GM12864 (cell line): Measurements from ENCODE around the gene SETD1A.
"Not testable (repeated sequence)": the region's sequence is repeated elsewhere in the genome, so short reads cannot be mapped to it uniquely, and the experiment has no call there.

Experiments
- DNase-seq: peaks from one replicate; pipeline ENCODE4 v3.0.0-alpha.2; 2011; ENCODE audit warnings: low read depth
- H3K4me3 ChIP-seq: 2 replicates; pipeline ENCODE4 v1.5.1; 2011; ENCODE audit warnings: mild to moderate bottlenecking, low read depth, low read length, control low read depth
- TF ChIP-seq, protein P1 (sequence below): IDR thresholded peaks from 2 replicates; pipeline ENCODE4 v1.5.1; 2011; ENCODE audit warnings: low read depth, mild to moderate bottlenecking, moderate library complexity, low read length, control low read depth, inconsistent platforms; ENCODE audit errors: missing control alignments

SETD1A gene

DNA sequence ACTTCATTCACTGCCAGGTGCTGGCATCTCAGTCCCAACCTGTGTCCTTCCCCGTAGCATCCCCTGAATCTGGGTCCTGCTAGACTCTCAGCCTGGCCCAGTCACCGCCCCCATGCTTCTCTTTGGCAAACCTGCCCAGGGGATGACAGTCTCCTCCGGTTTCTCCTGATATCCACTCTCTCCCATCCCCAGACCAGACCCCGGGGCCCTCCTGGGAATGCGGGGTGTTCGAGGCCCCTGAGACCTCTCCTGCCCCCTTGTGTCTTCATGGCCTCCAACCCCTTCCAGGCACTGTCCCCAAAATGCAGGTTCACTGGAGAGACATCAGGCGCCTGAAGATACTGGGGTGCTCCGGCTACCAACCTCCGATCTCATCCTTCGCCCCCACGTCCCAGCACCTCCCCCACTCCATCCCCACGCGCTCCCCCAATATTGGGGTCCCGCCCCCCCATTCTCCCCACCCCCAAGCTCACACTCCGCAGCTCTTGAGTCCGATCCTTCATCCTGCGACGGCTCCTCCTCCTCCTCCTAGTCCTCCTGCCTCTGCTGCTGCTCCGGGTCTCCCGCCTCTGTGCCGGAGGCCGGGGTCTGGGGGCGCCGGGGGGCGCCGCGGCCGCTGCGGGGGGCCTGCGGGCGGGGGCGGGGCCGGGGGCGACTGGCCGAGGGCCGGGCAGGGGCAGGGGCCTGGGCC lies 52.5 kb downstream of the SETD1A start:
- TF ChIP-seq, protein P1, sequence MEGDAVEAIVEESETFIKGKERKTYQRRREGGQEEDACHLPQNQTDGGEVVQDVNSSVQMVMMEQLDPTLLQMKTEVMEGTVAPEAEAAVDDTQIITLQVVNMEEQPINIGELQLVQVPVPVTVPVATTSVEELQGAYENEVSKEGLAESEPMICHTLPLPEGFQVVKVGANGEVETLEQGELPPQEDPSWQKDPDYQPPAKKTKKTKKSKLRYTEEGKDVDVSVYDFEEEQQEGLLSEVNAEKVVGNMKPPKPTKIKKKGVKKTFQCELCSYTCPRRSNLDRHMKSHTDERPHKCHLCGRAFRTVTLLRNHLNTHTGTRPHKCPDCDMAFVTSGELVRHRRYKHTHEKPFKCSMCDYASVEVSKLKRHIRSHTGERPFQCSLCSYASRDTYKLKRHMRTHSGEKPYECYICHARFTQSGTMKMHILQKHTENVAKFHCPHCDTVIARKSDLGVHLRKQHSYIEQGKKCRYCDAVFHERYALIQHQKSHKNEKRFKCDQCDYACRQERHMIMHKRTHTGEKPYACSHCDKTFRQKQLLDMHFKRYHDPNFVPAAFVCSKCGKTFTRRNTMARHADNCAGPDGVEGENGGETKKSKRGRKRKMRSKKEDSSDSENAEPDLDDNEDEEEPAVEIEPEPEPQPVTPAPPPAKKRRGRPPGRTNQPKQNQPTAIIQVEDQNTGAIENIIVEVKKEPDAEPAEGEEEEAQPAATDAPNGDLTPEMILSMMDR: no peak
- no peak for DNase-seq
- H3K4me3 ChIP-seq: no peak overlapping the region

DNA sequence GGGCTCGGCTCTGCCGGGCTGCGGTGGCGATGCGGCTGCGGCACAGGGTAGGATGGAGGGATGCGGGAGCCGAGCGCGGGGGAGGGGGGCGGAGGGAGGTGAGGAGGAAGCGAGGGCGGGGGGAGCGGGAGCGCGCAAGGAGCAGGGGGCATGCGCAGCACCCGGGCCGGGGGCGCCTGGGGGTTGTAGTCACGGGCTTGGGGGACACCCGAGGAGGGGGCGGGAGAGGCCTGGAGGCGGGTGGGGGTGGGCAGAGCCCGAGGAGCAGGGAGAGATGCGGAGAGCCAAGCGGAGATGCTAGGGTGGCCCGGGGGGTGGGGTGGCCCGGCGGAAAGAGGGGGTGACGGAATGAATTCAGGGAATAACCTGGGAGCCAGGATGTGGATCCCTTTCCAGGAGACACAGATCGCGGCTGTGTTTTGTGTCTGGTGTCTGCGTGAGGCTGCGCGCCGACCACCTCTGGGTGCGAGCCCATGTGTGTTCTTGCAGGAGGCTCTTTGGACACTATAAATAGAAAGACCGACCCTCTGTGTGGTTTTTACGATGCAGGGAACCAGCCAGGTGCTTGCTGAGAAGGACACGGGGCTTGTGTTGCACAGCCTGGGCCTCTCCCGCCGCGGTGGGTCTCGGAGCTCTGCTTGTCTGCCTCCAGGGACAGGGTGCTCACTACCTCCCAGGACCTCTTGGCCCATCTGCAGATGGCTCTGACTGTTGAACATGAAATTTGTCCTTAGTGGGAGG lies 53.2 kb downstream of the SETD1A start, which contains the start of gene STX1B:
STX1B (minus strand) TSS at position 54 of the 741 bp plus-strand sequence. CDS start 242 bp downstream, outside the sequence.
- no peak within 1 kb of the TSS for H3K4me3 ChIP-seq
- TF ChIP-seq, protein P1: no peak
- DNase-seq: no peak

DNA sequence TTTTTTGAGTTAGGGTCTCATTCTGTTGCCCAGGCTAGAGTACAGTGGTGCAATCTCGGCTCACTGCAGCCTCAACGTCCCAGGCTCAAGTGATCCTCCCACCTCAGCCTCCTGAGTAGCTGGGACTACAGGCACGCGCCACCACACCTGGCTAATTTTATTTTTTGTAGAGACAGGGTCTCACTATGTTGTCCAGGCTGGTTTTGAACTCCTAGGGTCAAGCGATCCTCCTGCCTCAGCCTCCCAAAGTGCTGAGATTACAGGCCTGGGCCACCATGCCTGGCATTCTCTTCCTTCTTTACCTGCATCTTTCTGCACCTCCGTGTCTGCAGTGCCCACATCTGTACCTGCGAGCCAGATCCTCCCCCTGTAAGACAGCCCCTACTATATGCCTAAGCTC lies 54.3 kb downstream of the SETD1A start:
- DNase-seq, H3K4me3 ChIP-seq: not testable (repeated sequence)

DNA sequence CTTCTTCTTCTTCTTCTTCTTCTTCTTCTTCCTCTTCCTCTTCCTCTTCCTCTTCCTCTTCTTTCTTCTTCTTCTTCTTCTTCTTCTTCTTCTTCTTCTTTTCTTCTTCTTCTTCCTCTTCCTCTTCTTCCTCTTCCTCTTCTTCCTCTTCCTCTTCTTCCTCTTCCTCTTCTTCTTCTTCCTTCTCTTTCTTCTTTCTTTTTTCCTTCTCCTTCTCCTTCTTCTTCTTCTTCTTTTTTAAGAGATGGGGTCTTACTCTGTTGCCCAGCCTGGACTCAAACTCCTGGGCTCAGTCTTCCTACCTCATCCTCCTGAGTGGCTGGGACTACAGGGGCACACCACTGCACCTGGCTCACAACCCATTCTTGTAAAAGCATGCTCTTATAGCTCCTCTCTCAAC lies 55.7 kb downstream of the SETD1A start:
- H3K4me3 ChIP-seq, DNase-seq: not testable (repeated sequence)

DNA sequence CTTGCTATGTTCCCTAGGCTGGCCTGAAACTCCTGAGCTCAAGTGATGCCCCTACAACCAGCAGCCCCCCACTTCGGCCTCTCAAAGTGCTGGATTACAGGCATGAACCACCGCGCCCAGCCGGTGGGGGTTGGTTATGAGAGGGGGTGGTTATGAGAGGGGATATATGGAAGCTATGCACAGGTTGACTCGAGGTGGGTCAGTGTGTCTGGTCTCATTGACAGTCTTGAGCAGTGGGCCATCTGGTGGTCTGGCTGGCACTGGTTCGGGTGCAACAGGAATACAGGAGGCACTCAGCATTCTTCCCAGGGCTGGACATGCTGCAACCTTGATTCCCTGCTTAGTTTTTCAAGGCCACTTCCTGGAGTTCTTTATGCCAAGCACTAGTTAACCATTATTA lies 58.5 kb downstream of the SETD1A start:
- TF ChIP-seq, protein P1: peak; percentile 22
- no peak for DNase-seq
- no peak overlapping the region for H3K4me3 ChIP-seq

DNA sequence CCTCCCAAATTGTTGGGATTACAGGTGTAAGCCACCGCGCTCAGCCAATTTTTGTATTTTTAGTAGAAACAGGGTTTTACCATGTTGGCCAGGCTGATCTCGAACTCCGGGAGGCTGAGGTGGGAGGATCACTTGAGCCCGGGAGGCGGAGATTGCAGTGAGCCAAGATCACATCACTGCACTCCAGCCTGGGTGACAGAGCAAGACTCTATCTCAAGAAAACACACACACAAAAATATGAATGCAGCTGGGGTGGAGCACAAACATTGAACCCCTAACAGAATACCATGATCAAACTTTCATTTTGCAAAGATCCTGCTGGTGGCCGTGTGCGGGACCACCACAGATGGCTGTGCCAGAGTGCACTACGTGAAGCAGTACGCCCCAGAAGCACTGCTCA lies 60.2 kb downstream of the SETD1A start:
- H3K4me3 ChIP-seq, DNase-seq: not testable (repeated sequence)

DNA sequence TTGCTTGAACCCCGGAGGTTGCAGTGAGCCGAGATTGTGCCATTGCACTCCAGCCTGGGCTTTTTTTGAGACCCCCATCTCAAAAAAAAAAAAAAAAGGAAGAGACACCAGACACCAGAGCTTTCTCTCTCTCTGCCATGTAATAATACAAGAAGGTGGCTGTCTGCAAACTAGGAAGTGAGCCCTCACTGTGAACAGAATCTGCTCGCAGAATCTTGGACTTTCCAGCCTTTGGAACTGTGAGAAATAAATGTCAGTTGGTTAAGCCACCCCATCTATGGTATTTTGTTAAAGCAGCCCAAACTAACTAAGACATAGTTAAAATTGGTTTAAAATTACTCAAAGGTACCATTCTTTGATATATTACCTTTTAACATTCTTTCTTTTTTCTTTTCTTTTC lies 63.0 kb downstream of the SETD1A start:
- no peak for DNase-seq
- TF ChIP-seq, protein P1: no peak
- no peak overlapping the region for H3K4me3 ChIP-seq

DNA sequence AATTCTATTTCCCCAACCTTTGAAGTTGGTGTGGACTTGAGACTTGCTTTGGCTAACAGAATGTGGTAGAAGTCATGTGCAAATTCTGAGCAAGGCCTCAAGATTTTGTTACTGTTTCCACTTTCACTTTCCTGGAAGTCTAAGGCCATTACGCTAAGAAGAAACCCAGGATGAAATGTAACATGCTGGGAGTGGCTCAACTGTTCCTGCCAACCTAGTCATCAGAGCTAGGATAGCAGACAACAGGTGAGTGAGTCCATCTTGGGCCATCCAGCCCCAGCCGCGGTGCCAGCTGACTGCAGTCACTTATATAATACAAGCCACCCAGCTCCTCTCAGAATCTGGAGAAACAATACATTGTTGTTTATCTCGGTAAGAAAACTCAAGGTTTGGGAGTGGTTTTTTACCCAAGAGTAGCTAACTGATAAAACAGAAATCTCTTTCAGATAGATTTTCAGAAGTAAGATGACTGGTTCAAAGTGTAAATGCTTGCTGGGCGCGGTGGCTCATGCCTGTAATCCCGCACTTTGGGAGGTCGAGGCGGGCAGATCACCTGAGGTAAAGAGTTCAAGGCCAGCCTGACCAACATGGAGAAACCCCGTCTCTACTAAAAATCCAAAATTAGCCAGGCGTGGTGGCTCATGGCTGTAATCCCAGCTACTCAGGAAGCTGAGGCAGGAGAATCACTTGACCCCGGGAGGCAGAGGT lies 65.1 kb downstream of the SETD1A start:
- H3K4me3 ChIP-seq: no peak overlapping the region
- TF ChIP-seq, protein P1: no peak
- DNase-seq: no peak
